Neuronal stem cell (in vitro differentiated cells): Measurements from ENCODE around the gene STOML1.

Experiments
- DNase-seq: peaks from one replicate; pipeline ENCODE4 v3.0.0-alpha.2; 2013; ENCODE audit warnings: low spot score
- H2AFZ ChIP-seq: one replicate; pipeline ENCODE4 v1.6.1; 2013; ENCODE audit warnings: mild to moderate bottlenecking, low read length, inconsistent platforms
- H2AK5ac ChIP-seq: 2 replicates; pipeline ENCODE4 v1.6.1; 2013; ENCODE audit warnings: low read depth, mild to moderate bottlenecking, inconsistent platforms, low read length, moderate library complexity, mixed read lengths
- H2BK120ac ChIP-seq: 2 replicates; pipeline ENCODE4 v1.6.1; 2013; ENCODE audit warnings: low read depth, mild to moderate bottlenecking, inconsistent platforms, low read length, moderate library complexity, mixed read lengths
- H2BK12ac ChIP-seq: one replicate; pipeline ENCODE4 v1.6.1; 2013; ENCODE audit warnings: low read length, inconsistent platforms
- H2BK15ac ChIP-seq: 2 replicates; pipeline ENCODE4 v1.6.1; 2013; ENCODE audit warnings: mild to moderate bottlenecking, low read length, inconsistent platforms, mixed read lengths
- H2BK5ac ChIP-seq: one replicate; pipeline ENCODE4 v1.6.1; 2013; ENCODE audit warnings: inconsistent platforms, mild to moderate bottlenecking, low read length, moderate library complexity
- H3K14ac ChIP-seq: one replicate; pipeline ENCODE4 v1.6.1; 2013; ENCODE audit warnings: low read length, inconsistent platforms
- H3K18ac ChIP-seq: 2 replicates; pipeline ENCODE4 v1.6.1; 2013; ENCODE audit warnings: low read length, inconsistent platforms
- H3K23ac ChIP-seq: 2 replicates; pipeline ENCODE4 v1.6.1; 2013; ENCODE audit warnings: low read depth, mild to moderate bottlenecking, mixed read lengths, low read length, inconsistent platforms; ENCODE audit not compliant: poor library complexity
- H3K27ac ChIP-seq: replicated peaks from 3 replicates; pipeline ENCODE4 v1.5.1; 2013; ENCODE audit warnings: low read length, inconsistent platforms
- H3K27me3 ChIP-seq, 3 experiments: 2 replicates each; pipeline ENCODE4 v1.6.1; 2013; ENCODE audit warnings: low read length in 3 of 3, mild to moderate bottlenecking in 2 of 3, inconsistent platforms in 1 of 3, low read depth in 1 of 3, mixed read lengths in 1 of 3, moderate library complexity in 1 of 3; ENCODE audit not compliant: control insufficient read depth in 3 of 3, insufficient read depth in 3 of 3
- H3K36me3 ChIP-seq, 2 donors: replicated peaks in 1 of 2; 2 replicates each; pipeline ENCODE4 v1.6.1; 2013; ENCODE audit warnings: low read length in 2 of 2; ENCODE audit not compliant: control insufficient read depth in 2 of 2, insufficient read depth in 2 of 2
- H3K4ac ChIP-seq: 2 replicates; pipeline ENCODE4 v1.6.1; 2013; ENCODE audit warnings: inconsistent platforms, mild to moderate bottlenecking, low read length, moderate library complexity
- H3K4me1 ChIP-seq, 2 donors: 1 replicate in 1 of 2; 2 replicates in 1 of 2; pipeline ENCODE4 v1.6.1; 2013; ENCODE audit warnings: low read length in 2 of 2, low read depth in 1 of 2; ENCODE audit not compliant: control insufficient read depth in 2 of 2, insufficient read depth in 1 of 2
- H3K4me2 ChIP-seq: one replicate; pipeline ENCODE4 v1.6.1; 2013; ENCODE audit warnings: mild to moderate bottlenecking, low read length, inconsistent platforms; ENCODE audit not compliant: insufficient read depth, poor library complexity, severe bottlenecking
- H3K4me3 ChIP-seq, 2 donors: 2 replicates each; pipeline ENCODE4 v1.5.1; 2013; ENCODE audit warnings: low read length in 2 of 2, mild to moderate bottlenecking in 2 of 2, inconsistent platforms in 1 of 2, moderate library complexity in 1 of 2
- H3K79me1 ChIP-seq: one replicate; pipeline ENCODE4 v1.6.1; 2013; ENCODE audit warnings: low read depth, mild to moderate bottlenecking, inconsistent platforms, low read length, moderate library complexity
- H3K9ac ChIP-seq: one replicate; pipeline ENCODE4 v1.6.1; 2013; ENCODE audit warnings: mild to moderate bottlenecking, low read depth, low read length, inconsistent platforms; ENCODE audit not compliant: poor library complexity
- H3K9me3 ChIP-seq, 2 donors: replicated peaks in 1 of 2; 2 replicates each; pipeline versions ENCODE3 to v1.6.1; 2013; ENCODE audit warnings: low read length in 2 of 2, mild to moderate bottlenecking in 2 of 2, inconsistent platforms in 1 of 2, low read depth in 1 of 2, mixed read lengths in 1 of 2, moderate library complexity in 1 of 2; ENCODE audit not compliant: control insufficient read depth in 2 of 2, insufficient read depth in 1 of 2
- H4K8ac ChIP-seq: one replicate; pipeline ENCODE4 v1.6.1; 2013; ENCODE audit warnings: low read depth, mild to moderate bottlenecking, inconsistent platforms, low read length, moderate library complexity
- H4K91ac ChIP-seq: one replicate; pipeline ENCODE4 v1.6.1; 2013; ENCODE audit warnings: low read length, low read depth, mild to moderate bottlenecking, inconsistent platforms; ENCODE audit not compliant: poor library complexity
- WGBS, 2 donors: extraction: QIAGEN DNeasy Blood & Tissue Kit; methylation state at CpG; one replicate each; pipeline ENCODE4 v1.1.7; 2013; ENCODE audit warnings: missing lambda C conversion rate in 2 of 2, mixed read lengths in 1 of 2; ENCODE audit not compliant: insufficient read length in 2 of 2, insufficient replicate concordance in 1 of 2; ENCODE audit errors: extremely low coverage in 2 of 2; 5-methylcytosine and 5-hydroxymethylcytosine counted together

Gene STOML1

GRCh38 chr15:73992594-73992898 lies 451 bp upstream of the STOML1 start:
- H2AFZ ChIP-seq = peak overlapping the region; percentile 90
- no peak overlapping the region for H3K23ac ChIP-seq
- no peak overlapping the region for H3K4ac ChIP-seq
- no peak overlapping the region for H2BK15ac ChIP-seq
- H3K27me3 ChIP-seq = no peaks in the 10 kb centered on the region
- H3K4me3 ChIP-seq = peak overlapping the region in 1 of 2 donors; percentile 67
- peaks cover 0 to 4% of the 10 kb centered on the region in 2 donors for H3K36me3 ChIP-seq
- H4K91ac ChIP-seq = no peak overlapping the region
- no CpG with 5 or more reads among the region's 5 CpGs for WGBS, 2 donors
- no peak overlapping the region for H3K4me2 ChIP-seq
- no peak overlapping the region for H3K27ac ChIP-seq
- no peak for DNase-seq
- no peak overlapping the region for H3K18ac ChIP-seq
- H3K79me1 ChIP-seq = peaks cover 5% of the 10 kb centered on the region
- H3K9ac ChIP-seq = no peak overlapping the region
- H3K9me3 ChIP-seq = no peaks in the 10 kb centered on the region
- H3K14ac ChIP-seq = no peak overlapping the region
- no peak overlapping the region for H2BK120ac ChIP-seq
- no peak overlapping the region for H2BK12ac ChIP-seq
- H3K4me1 ChIP-seq = peaks cover 10 to 16% of the 10 kb centered on the region in 2 donors
- no peak overlapping the region for H4K8ac ChIP-seq
- H2AK5ac ChIP-seq = no peak overlapping the region
- H2BK5ac ChIP-seq = no peak overlapping the region

GRCh38 chr15:73991260-73991659 lies 835 bp downstream of the STOML1 start:
- peaks cover 11 to 16% of the 10 kb centered on the region in 2 donors for H3K4me1 ChIP-seq

GRCh38 chr15:73990250-73991005 lies 1.7 kb downstream of the STOML1 start:
- Histone ChIP-seq H3K4ac (no peak overlapping the region), H3K9ac (peak overlapping the region; percentile 9), H3K27me3 (no peaks in the 10 kb centered on the region), H2AFZ (no peak overlapping the region), H3K4me1 (peaks cover 13 to 15% of the 10 kb centered on the region in 2 donors), H3K4me2 (no peak overlapping the region), H3K4me3 (no peak overlapping the region), H4K8ac (no peak overlapping the region), H3K14ac (no peak overlapping the region), H3K36me3 (no peaks in the 10 kb centered on the region), H2BK12ac (no peak overlapping the region), H3K9me3 (no peaks in the 10 kb centered on the region), H2AK5ac (no peak overlapping the region), H2BK15ac (no peak overlapping the region), H3K23ac (no peak overlapping the region), H3K79me1 (peaks cover 5% of the 10 kb centered on the region), H4K91ac (no peak overlapping the region), H3K18ac (no peak overlapping the region), H2BK120ac (no peak overlapping the region), H2BK5ac (no peak overlapping the region), H3K27ac (no peak overlapping the region)
- no peak for DNase-seq
- no CpG with 5 or more reads among the region's 9 CpGs for WGBS, 2 donors

More at GRCh38 chr15:73991260-73991659, 835 bp downstream of the STOML1 start:
- Histone ChIP-seq H2AFZ (peak overlapping the region; percentile 28), H2BK15ac (no peak overlapping the region), H3K4me2 (no peak overlapping the region), H3K27me3 (no peaks in the 10 kb centered on the region), H3K18ac (no peak overlapping the region), H3K79me1 (peaks cover 5% of the 10 kb centered on the region), H3K23ac (no peak overlapping the region), H3K14ac (no peak overlapping the region), H4K8ac (no peak overlapping the region), H3K36me3 (no peaks in the 10 kb centered on the region), H3K4ac (no peak overlapping the region), H3K27ac (no peak overlapping the region), H2AK5ac (no peak overlapping the region), H4K91ac (no peak overlapping the region), H3K4me3 (peak overlapping the region in 1 of 2 donors; percentile 67), H2BK120ac (no peak overlapping the region), H3K9me3 (no peaks in the 10 kb centered on the region), H3K9ac (peak overlapping the region; percentile 9), H2BK12ac (no peak overlapping the region), H2BK5ac (no peak overlapping the region)
- no peak for DNase-seq
- no CpG with 5 or more reads among the region's 5 CpGs for WGBS, 2 donors

GRCh38 chr15:73989001-73989798 lies 2.9 kb downstream of the STOML1 start:
- H3K27me3 ChIP-seq = no peaks in the 10 kb centered on the region
- no CpG with 5 or more reads among the region's 9 CpGs for WGBS, 2 donors

More at GRCh38 chr15:73989001-73989798, 2.9 kb downstream of the STOML1 start:
- no peak overlapping the region for H2AFZ ChIP-seq
- no peak overlapping the region for H3K4me3 ChIP-seq
- no peaks in the 10 kb centered on the region for H3K79me1 ChIP-seq
- H3K36me3 ChIP-seq = no peaks in the 10 kb centered on the region
- no peak overlapping the region for H3K9ac ChIP-seq
- no peak overlapping the region for H3K18ac ChIP-seq
- H3K4me2 ChIP-seq = no peak overlapping the region
- peaks cover 9 to 11% of the 10 kb centered on the region in 2 donors for H3K4me1 ChIP-seq
- H2BK120ac ChIP-seq = no peak overlapping the region
- H3K27ac ChIP-seq = no peak overlapping the region
- no peaks in the 10 kb centered on the region for H3K9me3 ChIP-seq
- H3K23ac ChIP-seq = peak overlapping the region; percentile 26
- no peak overlapping the region for H4K91ac ChIP-seq
- no peak overlapping the region for H2BK12ac ChIP-seq
- H3K14ac ChIP-seq = no peak overlapping the region
- H4K8ac ChIP-seq = no peak overlapping the region
- no peak overlapping the region for H2BK15ac ChIP-seq
- no peak for DNase-seq
- no peak overlapping the region for H2AK5ac ChIP-seq
- H2BK5ac ChIP-seq = no peak overlapping the region
- H3K4ac ChIP-seq = no peak overlapping the region
